GM23338 (cell line): ENCODE measurements around the gene TMEM121. TPM values are rescaled to one million over a fixed set of nuclear protein-coding genes. Genes with fewer than 3 reads are reported as not detected.

Source experiments
- ATAC-seq: fragments of 200-7000 bp; cut with Tn5 transposase; 3 replicates; pipeline ENCODE4 v1.9.1; 2020
- DNase-seq: peaks from one replicate; pipeline ENCODE4 v3.0.0-alpha.2; 2015; ENCODE audit warnings: low spot score
- H2AFZ ChIP-seq: fragments of 200-600 bp; sonication (generic); 2 replicates; pipeline ENCODE4 v1.8.0; 2016; ENCODE audit warnings: antibody characterized with exemption, mild to moderate bottlenecking, moderate library complexity
- H3F3A ChIP-seq: fragments of 200-600 bp; sonication (generic); replicated peaks from 2 replicates; pipeline ENCODE4 v1.8.0; 2017; ENCODE audit warnings: antibody characterized with exemption, mixed run types, low read depth
- H3K27ac ChIP-seq: fragments of 200-600 bp; sonication (generic); 2 replicates; pipeline ENCODE4 v1.6.1; 2016; ENCODE audit warnings: low read depth
- H3K27me3 ChIP-seq: fragments of 200-600 bp; sonication (generic); 2 replicates; pipeline ENCODE4 v1.8.0; 2016; ENCODE audit warnings: mild to moderate bottlenecking, mixed run types, moderate library complexity; ENCODE audit not compliant: insufficient read depth
- H3K36me3 ChIP-seq: fragments of 200-600 bp; sonication (generic); 2 replicates; pipeline ENCODE4 v1.8.0; 2016; ENCODE audit warnings: mild to moderate bottlenecking; ENCODE audit not compliant: insufficient read depth
- H3K4me1 ChIP-seq: fragments of 200-600 bp; sonication (generic); 2 replicates; pipeline ENCODE4 v1.8.0; 2016; ENCODE audit warnings: mild to moderate bottlenecking, moderate library complexity; ENCODE audit not compliant: insufficient read depth
- H3K4me2 ChIP-seq: fragments of 200-600 bp; sonication (generic); 2 replicates; pipeline ENCODE4 v1.7.1; 2017; ENCODE audit warnings: mixed run types
- H3K4me3 ChIP-seq: fragments of 200-600 bp; sonication (generic); 2 replicates; pipeline ENCODE4 v1.6.1; 2016; ENCODE audit warnings: mixed run types
- H3K79me2 ChIP-seq: fragments of 200-600 bp; sonication (generic); replicated peaks from 2 replicates; pipeline ENCODE4 v1.8.0; 2017; ENCODE audit warnings: mild to moderate bottlenecking; ENCODE audit not compliant: insufficient read depth
- H3K9me2 ChIP-seq: fragments of 200-600 bp; sonication (generic); 2 replicates; pipeline ENCODE4 v1.8.0; 2017; ENCODE audit not compliant: insufficient read depth
- H4K20me1 ChIP-seq: fragments of 200-600 bp; sonication (generic); replicated peaks from 2 replicates; pipeline ENCODE4 v1.8.0; 2017; ENCODE audit warnings: mild to moderate bottlenecking; ENCODE audit not compliant: insufficient read depth
- H3K27ac Mint-ChIP-seq: 2 replicates; pipeline ENCODE4 v1.8.0; 2020; ENCODE audit warnings: inconsistent platforms, mild to moderate bottlenecking, moderate library complexity, mixed read lengths
- H3K27me3 Mint-ChIP-seq: 3 replicates; pipeline ENCODE4 v1.8.0; 2022; ENCODE audit warnings: low read depth, mild to moderate bottlenecking, moderate library complexity, mixed read lengths, inconsistent platforms; ENCODE audit not compliant: insufficient read depth, poor library complexity
- H3K36me3 Mint-ChIP-seq: 3 replicates; pipeline ENCODE4 v1.8.0; 2021; ENCODE audit warnings: low read depth, mild to moderate bottlenecking, inconsistent platforms, moderate library complexity, mixed read lengths
- H3K4me1 Mint-ChIP-seq: 3 replicates; pipeline ENCODE4 v1.8.0; 2020; ENCODE audit warnings: mild to moderate bottlenecking, inconsistent platforms, mixed read lengths
- H3K4me3 Mint-ChIP-seq: 3 replicates; pipeline ENCODE4 v1.8.0; 2021; ENCODE audit warnings: moderate library complexity, mild to moderate bottlenecking, inconsistent platforms, mixed read lengths
- H3K9me3 Mint-ChIP-seq: 3 replicates; pipeline ENCODE4 v1.8.0; 2020; ENCODE audit warnings: moderate library complexity, mild to moderate bottlenecking, inconsistent platforms, mixed read lengths
- CREB1 ChIP-seq: fragments of 250-450 bp; sonication (Bioruptor Pico); IDR thresholded peaks from 2 replicates; pipeline ENCODE4 v1.5.0; 2020; ENCODE audit warnings: low read depth, mild to moderate bottlenecking, moderate library complexity
- EZH2 ChIP-seq: fragments of 200-600 bp; sonication (generic); IDR thresholded peaks from one replicate; pipeline ENCODE4 v1.8.0; 2017; ENCODE audit warnings: antibody characterized with exemption, mild to moderate bottlenecking, low read depth; ENCODE audit not compliant: unreplicated experiment
- EZH2phosphoT487 ChIP-seq: fragments of 200-600 bp; sonication (generic); IDR thresholded peaks from one replicate; pipeline ENCODE4 v1.8.1; 2018; ENCODE audit warnings: antibody characterized with exemption; ENCODE audit not compliant: unreplicated experiment
- JUNB ChIP-seq: IDR thresholded peaks from one replicate; pipeline ENCODE4 v1.6.1; 2016; ENCODE audit warnings: antibody characterized with exemption; ENCODE audit not compliant: unreplicated experiment
- NANOG ChIP-seq: IDR thresholded peaks from 2 replicates; pipeline ENCODE4 v1.6.1; 2016; ENCODE audit warnings: antibody characterized with exemption, borderline replicate concordance
- POLR2AphosphoS5 ChIP-seq: IDR thresholded peaks from 2 replicates; pipeline ENCODE4 v1.6.1; 2016; ENCODE audit warnings: antibody characterized with exemption, low read depth
- STAT1 ChIP-seq: IDR thresholded peaks from one replicate; pipeline ENCODE4 v1.6.1; 2016; ENCODE audit warnings: antibody characterized with exemption; ENCODE audit not compliant: unreplicated experiment
- ZNF114 ChIP-seq: fragments of 250-450 bp; sonication (Bioruptor Pico); IDR thresholded peaks from 2 replicates; pipeline ENCODE4 v1.5.0; 2020; ENCODE audit warnings: mild to moderate bottlenecking, moderate library complexity
- ZNF331 ChIP-seq: fragments of 250-450 bp; sonication (Bioruptor Pico); IDR thresholded peaks from 2 replicates; pipeline ENCODE4 v1.5.0; 2020; ENCODE audit warnings: low read depth, mild to moderate bottlenecking, moderate library complexity
- polyA plus RNA-seq: library from polyadenylated mRNA; unstranded; fragments of >200 nt; fragmentation: Nextera tagmentation; extraction: Ambion mirVana; gene quantifications from 2 replicates; pipeline ENCODE4 v1.2.1, GENCODE V29; 2016
- total RNA-seq: library from RNA; depleted of rRNA; stranded (reverse); fragments of >200 nt; shearing (Covaris generic); gene quantifications from 2 replicates; pipeline ENCODE4 v1.2.3, GENCODE V29; 2014
- TF ChIP-seq, protein P1 (sequence below), 2 experiments: fragments of 200-600 bp in 1 of 2; sonication (generic) in 1 of 2; conservative IDR thresholded peaks; 2 replicates each; pipeline versions ENCODE4 v1.5.1 to v1.6.1; 2016 to 2017; ENCODE audit warnings: antibody characterized with exemption in 2 of 2, low read depth in 2 of 2, mild to moderate bottlenecking in 2 of 2, moderate library complexity in 1 of 2
- TF ChIP-seq, protein P2 (sequence below): IDR thresholded peaks from 2 replicates; pipeline ENCODE4 v1.6.1; 2016; ENCODE audit warnings: antibody characterized with exemption
- TF ChIP-seq, protein P3 (sequence below): fragments of 250-450 bp; sonication (Bioruptor Pico); IDR thresholded peaks from 2 replicates; pipeline ENCODE4 v1.5.0; 2020; ENCODE audit warnings: mild to moderate bottlenecking, moderate library complexity
- TF ChIP-seq, protein P4 (sequence below): IDR thresholded peaks from one replicate; pipeline ENCODE4 v1.6.1; 2018; ENCODE audit warnings: antibody characterized with exemption; ENCODE audit not compliant: unreplicated experiment

The TMEM121 gene
- total and polyA plus RNA-seq, 2 experiments from 2014 or later, result 0.13 to 1.3 TPM

DNA sequence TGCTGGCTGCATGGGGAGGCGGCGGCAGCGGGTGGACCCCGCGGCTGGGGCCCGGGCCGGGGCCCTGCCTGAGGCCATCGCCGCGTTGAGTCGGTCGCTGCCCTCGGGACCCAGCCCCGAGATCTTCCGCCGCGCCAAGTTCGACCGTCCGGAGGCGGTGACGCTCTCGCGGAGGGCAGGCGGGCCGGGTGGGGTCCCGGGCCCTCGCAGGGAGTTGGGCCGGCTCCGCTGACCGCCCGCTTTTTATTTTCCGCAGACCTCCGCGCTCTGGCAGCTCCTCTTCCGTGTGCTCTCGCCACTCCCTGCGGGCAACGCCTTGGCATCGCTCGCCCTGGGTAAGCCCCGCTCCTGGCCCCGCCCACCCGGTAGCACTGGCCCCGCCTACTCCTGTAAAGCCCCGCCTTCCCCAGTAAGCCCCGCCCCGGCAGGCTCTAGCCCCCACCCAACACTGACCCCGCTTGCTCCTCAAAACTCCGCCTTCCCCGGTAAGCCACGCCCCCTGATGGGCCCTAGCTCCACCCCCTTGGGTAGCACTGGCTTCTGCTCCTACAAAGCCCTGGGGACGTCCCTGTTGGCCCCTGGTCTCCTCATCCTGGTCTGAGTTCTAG, 34.9 kb upstream of the TMEM121 start:
- no peaks in the 10 kb centered on the region for H3K79me2 ChIP-seq
- no peaks in the 10 kb centered on the region for H3K36me3 ChIP-seq
- peak; percentile 68 for DNase-seq
- TF ChIP-seq CREB1 (CRISPR knock-in tag), result no peak
- TF ChIP-seq JUNB, result no peak
- TF ChIP-seq, protein P1, sequence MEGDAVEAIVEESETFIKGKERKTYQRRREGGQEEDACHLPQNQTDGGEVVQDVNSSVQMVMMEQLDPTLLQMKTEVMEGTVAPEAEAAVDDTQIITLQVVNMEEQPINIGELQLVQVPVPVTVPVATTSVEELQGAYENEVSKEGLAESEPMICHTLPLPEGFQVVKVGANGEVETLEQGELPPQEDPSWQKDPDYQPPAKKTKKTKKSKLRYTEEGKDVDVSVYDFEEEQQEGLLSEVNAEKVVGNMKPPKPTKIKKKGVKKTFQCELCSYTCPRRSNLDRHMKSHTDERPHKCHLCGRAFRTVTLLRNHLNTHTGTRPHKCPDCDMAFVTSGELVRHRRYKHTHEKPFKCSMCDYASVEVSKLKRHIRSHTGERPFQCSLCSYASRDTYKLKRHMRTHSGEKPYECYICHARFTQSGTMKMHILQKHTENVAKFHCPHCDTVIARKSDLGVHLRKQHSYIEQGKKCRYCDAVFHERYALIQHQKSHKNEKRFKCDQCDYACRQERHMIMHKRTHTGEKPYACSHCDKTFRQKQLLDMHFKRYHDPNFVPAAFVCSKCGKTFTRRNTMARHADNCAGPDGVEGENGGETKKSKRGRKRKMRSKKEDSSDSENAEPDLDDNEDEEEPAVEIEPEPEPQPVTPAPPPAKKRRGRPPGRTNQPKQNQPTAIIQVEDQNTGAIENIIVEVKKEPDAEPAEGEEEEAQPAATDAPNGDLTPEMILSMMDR (conservative IDR thresholded peaks at IDR 0.05; ENCODE audit: low read depth in 2 of 2), result no peak
- TF ChIP-seq ZNF331 (CRISPR knock-in tag), result no peak
- TF ChIP-seq POLR2AphosphoS5, result no peak
- TF ChIP-seq, protein P2, sequence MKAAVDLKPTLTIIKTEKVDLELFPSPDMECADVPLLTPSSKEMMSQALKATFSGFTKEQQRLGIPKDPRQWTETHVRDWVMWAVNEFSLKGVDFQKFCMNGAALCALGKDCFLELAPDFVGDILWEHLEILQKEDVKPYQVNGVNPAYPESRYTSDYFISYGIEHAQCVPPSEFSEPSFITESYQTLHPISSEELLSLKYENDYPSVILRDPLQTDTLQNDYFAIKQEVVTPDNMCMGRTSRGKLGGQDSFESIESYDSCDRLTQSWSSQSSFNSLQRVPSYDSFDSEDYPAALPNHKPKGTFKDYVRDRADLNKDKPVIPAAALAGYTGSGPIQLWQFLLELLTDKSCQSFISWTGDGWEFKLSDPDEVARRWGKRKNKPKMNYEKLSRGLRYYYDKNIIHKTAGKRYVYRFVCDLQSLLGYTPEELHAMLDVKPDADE, result no peak
- TF ChIP-seq STAT1, result no peak
- TF ChIP-seq, protein P3, sequence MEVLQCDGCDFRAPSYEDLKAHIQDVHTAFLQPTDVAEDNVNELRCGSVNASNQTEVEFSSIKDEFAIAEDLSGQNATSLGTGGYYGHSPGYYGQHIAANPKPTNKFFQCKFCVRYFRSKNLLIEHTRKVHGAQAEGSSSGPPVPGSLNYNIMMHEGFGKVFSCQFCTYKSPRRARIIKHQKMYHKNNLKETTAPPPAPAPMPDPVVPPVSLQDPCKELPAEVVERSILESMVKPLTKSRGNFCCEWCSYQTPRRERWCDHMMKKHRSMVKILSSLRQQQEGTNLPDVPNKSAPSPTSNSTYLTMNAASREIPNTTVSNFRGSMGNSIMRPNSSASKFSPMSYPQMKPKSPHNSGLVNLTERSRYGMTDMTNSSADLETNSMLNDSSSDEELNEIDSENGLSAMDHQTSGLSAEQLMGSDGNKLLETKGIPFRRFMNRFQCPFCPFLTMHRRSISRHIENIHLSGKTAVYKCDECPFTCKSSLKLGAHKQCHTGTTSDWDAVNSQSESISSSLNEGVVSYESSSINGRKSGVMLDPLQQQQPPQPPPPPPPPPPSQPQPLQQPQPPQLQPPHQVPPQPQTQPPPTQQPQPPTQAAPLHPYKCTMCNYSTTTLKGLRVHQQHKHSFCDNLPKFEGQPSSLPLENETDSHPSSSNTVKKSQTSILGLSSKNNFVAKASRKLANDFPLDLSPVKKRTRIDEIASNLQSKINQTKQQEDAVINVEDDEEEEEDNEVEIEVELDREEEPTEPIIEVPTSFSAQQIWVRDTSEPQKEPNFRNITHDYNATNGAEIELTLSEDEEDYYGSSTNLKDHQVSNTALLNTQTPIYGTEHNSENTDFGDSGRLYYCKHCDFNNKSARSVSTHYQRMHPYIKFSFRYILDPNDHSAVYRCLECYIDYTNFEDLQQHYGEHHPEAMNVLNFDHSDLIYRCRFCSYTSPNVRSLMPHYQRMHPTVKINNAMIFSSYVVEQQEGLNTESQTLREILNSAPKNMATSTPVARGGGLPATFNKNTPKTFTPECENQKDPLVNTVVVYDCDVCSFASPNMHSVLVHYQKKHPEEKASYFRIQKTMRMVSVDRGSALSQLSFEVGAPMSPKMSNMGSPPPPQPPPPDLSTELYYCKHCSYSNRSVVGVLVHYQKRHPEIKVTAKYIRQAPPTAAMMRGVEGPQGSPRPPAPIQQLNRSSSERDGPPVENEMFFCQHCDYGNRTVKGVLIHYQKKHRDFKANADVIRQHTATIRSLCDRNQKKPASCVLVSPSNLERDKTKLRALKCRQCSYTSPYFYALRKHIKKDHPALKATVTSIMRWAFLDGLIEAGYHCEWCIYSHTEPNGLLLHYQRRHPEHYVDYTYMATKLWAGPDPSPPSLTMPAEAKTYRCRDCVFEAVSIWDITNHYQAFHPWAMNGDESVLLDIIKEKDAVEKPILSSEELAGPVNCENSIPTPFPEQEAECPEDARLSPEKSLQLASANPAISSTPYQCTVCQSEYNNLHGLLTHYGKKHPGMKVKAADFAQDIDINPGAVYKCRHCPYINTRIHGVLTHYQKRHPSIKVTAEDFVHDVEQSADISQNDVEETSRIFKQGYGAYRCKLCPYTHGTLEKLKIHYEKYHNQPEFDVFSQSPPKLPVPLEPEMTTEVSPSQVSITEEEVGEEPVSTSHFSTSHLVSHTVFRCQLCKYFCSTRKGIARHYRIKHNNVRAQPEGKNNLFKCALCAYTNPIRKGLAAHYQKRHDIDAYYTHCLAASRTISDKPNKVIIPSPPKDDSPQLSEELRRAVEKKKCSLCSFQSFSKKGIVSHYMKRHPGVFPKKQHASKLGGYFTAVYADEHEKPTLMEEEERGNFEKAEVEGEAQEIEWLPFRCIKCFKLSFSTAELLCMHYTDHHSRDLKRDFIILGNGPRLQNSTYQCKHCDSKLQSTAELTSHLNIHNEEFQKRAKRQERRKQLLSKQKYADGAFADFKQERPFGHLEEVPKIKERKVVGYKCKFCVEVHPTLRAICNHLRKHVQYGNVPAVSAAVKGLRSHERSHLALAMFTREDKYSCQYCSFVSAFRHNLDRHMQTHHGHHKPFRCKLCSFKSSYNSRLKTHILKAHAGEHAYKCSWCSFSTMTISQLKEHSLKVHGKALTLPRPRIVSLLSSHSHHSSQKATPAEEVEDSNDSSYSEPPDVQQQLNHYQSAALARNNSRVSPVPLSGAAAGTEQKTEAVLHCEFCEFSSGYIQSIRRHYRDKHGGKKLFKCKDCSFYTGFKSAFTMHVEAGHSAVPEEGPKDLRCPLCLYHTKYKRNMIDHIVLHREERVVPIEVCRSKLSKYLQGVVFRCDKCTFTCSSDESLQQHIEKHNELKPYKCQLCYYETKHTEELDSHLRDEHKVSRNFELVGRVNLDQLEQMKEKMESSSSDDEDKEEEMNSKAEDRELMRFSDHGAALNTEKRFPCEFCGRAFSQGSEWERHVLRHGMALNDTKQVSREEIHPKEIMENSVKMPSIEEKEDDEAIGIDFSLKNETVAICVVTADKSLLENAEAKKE (CRISPR knock-in tag), result no peak
- TF ChIP-seq, protein P4, sequence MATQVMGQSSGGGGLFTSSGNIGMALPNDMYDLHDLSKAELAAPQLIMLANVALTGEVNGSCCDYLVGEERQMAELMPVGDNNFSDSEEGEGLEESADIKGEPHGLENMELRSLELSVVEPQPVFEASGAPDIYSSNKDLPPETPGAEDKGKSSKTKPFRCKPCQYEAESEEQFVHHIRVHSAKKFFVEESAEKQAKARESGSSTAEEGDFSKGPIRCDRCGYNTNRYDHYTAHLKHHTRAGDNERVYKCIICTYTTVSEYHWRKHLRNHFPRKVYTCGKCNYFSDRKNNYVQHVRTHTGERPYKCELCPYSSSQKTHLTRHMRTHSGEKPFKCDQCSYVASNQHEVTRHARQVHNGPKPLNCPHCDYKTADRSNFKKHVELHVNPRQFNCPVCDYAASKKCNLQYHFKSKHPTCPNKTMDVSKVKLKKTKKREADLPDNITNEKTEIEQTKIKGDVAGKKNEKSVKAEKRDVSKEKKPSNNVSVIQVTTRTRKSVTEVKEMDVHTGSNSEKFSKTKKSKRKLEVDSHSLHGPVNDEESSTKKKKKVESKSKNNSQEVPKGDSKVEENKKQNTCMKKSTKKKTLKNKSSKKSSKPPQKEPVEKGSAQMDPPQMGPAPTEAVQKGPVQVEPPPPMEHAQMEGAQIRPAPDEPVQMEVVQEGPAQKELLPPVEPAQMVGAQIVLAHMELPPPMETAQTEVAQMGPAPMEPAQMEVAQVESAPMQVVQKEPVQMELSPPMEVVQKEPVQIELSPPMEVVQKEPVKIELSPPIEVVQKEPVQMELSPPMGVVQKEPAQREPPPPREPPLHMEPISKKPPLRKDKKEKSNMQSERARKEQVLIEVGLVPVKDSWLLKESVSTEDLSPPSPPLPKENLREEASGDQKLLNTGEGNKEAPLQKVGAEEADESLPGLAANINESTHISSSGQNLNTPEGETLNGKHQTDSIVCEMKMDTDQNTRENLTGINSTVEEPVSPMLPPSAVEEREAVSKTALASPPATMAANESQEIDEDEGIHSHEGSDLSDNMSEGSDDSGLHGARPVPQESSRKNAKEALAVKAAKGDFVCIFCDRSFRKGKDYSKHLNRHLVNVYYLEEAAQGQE, result no peak
- no peak for TF ChIP-seq EZH2
- TF ChIP-seq EZH2phosphoT487, result no peak
- TF ChIP-seq NANOG, result no peak
- TF ChIP-seq ZNF114 (CRISPR knock-in tag), result no peak
- H3K27ac ChIP-seq, result no peak overlapping the region
- H4K20me1 ChIP-seq, result no peaks in the 10 kb centered on the region
- H3K4me1 ChIP-seq, result peaks cover 4% of the 10 kb centered on the region; the same call in 1 of the 2 replicates
- H3K4me3 ChIP-seq, result peak overlapping the region; percentile 62
- Mint-ChIP-seq H3K4me3 (peak overlapping the region; percentile 85), H3K27ac (peak overlapping the region; percentile 89; the same call in 1 of the 2 replicates), H3K27me3 (peaks cover 38% of the 10 kb centered on the region), H3K9me3 (peaks cover 6% of the 10 kb centered on the region; the same call in 2 of the 3 replicates), H3K4me1 (peaks cover 5% of the 10 kb centered on the region; the same call in 2 of the 3 replicates), H3K36me3 (no peaks in the 10 kb centered on the region)
- peaks cover 3% of the 10 kb centered on the region; the same call in 1 of the 2 replicates for H3K9me2 ChIP-seq
- peaks cover 37% of the 10 kb centered on the region for H3K27me3 ChIP-seq
- ATAC-seq, result peak; percentile 12
- no peak overlapping the region for H2AFZ ChIP-seq
- H3K4me2 ChIP-seq, result peak overlapping the region; percentile 79
- peaks cover 4% of the 10 kb centered on the region; the same call in 1 of the 2 replicates for H3F3A ChIP-seq
